Left lung (tissue), 10 donors: ENCODE results near the gene GSTM3. TPM values are rescaled to one million over a fixed set of nuclear protein-coding genes. Genes with fewer than 3 reads are reported as not detected.

Experiments used
- ATAC-seq: fragments of 200-7000 bp; cut with Tn5 transposase; one replicate; pipeline ENCODE4 v1.9.1; 2020; ENCODE audit warnings: moderate library complexity
- DNase-seq, 4 donors: peaks; one replicate each; pipeline ENCODE4 v3.0.0-alpha.2; 2013 to 2020
- H3K27ac ChIP-seq, 2 donors: fragments of 200-600 bp; sonication (generic) in 1 of 2; one replicate each; pipeline versions ENCODE4 v1.5.0 to v1.8.0; 2020 to 2021
- H3K27me3 ChIP-seq, 2 donors: fragments of 200-600 bp; sonication (generic) in 1 of 2; one replicate each; pipeline versions ENCODE4 v1.5.0 to v1.8.0; 2020 to 2021
- H3K36me3 ChIP-seq, 2 donors: fragments of 200-600 bp; sonication (generic) in 1 of 2; one replicate each; pipeline versions ENCODE4 v1.5.0 to v1.8.0; 2020 to 2021
- H3K4me1 ChIP-seq, 2 donors: fragments of 200-600 bp; one replicate each; pipeline ENCODE4 v1.8.0; 2021
- H3K4me3 ChIP-seq, 2 donors: fragments of 200-600 bp; sonication (generic) in 1 of 2; one replicate each; pipeline versions ENCODE4 v1.5.0 to v1.8.0; 2020 to 2021; ENCODE audit warnings: mild to moderate bottlenecking in 1 of 2
- H3K9me3 ChIP-seq, 2 donors: fragments of 200-600 bp; sonication (generic) in 1 of 2; one replicate each; pipeline versions ENCODE4 v1.5.0 to v1.8.0; 2020 to 2021
- CTCF ChIP-seq, 2 donors: fragments of 200-600 bp; sonication (generic) in 1 of 2; IDR thresholded peaks; one replicate each; pipeline versions ENCODE4 v1.5.0 to v1.8.0; 2021; ENCODE audit warnings: antibody characterized with exemption in 2 of 2
- intact Hi-C, 2 donors: fragments of 100-400 bp; cut with DNase I; formaldehyde crosslinking; loops; one replicate each; pipeline versions ENCODE4 v1.11.2 to v1.14.2; 2022
- polyA plus RNA-seq, 6 donors: library from polyadenylated mRNA; unstranded; fragments of 120-200 nt; gene quantifications; one replicate each; pipeline ENCODE4 v1.2.1, GENCODE V29; 2013; ENCODE audit not compliant: insufficient read length in 6 of 6
- total RNA-seq, 2 donors: library from RNA; stranded (reverse); fragmentation: NEBNext Ultra II Directional; extraction: Animal tissue kit (Norgen Biotek cat#: 25700); gene quantifications; one replicate each; pipeline ENCODE4 v1.2.1, GENCODE V29; 2021
- donor health status: DM: no; HTN: yes; CAD: no.
- donor health status: DM: no; HTN: no; CAD: no.

The GSTM3 gene
- total and polyA plus RNA-seq, 8 donors = 13.8 to 142 (median 104) TPM

GRCh38 chr1:109739738-109740614, 862 bp downstream of the GSTM3 start:
- Histone ChIP-seq H3K9me3 (no peaks in the 10 kb centered on the region), H3K36me3 (no peaks in the 10 kb centered on the region), H3K27me3 (peaks cover 7 to 22% of the 10 kb centered on the region in 2 donors), H3K27ac (peak overlapping the region in 1 of 2 donors; percentile 72), H3K4me1 (peaks cover 5 to 18% of the 10 kb centered on the region in 2 donors), H3K4me3 (peak overlapping the region; percentile 53 to 69)
- no peak for TF ChIP-seq CTCF (IDR thresholded peaks at IDR 0.05)
- ATAC-seq (peak; percentile 99), DNase-seq (peak; percentile 69 to 96 (median 86))
- intact Hi-C loops = no loop called here

- no peaks in the 10 kb centered on the region for H3K27me3 ChIP-seq
- no peaks in the 10 kb centered on the region for H3K36me3 ChIP-seq
- H3K27ac ChIP-seq = no peak overlapping the region
- DNase-seq (no peak), ATAC-seq (no peak)
- intact Hi-C loops = no loop called here
- no peak for TF ChIP-seq CTCF (IDR thresholded peaks at IDR 0.05)
- no peak overlapping the region for H3K4me3 ChIP-seq
- H3K4me1 ChIP-seq = no peaks in the 10 kb centered on the region
- H3K9me3 ChIP-seq = peaks cover 0 to 3% of the 10 kb centered on the region in 2 donors
Measured at GRCh38 chr1:109733236-109733870, 7.5 kb downstream of the GSTM3 start.

GRCh38 chr1:109732390-109732881, 8.4 kb downstream of the GSTM3 start:
- TF ChIP-seq CTCF (IDR thresholded peaks at IDR 0.05) = no peak
- H3K27ac ChIP-seq = no peak overlapping the region
- H3K4me3 ChIP-seq = no peak overlapping the region

GRCh38 chr1:109730666-109731065, 10.2 kb downstream of the GSTM3 start:
- Histone ChIP-seq H3K36me3 (no peaks in the 10 kb centered on the region), H3K4me3 (no peak overlapping the region), H3K27me3 (no peaks in the 10 kb centered on the region), H3K9me3 (peaks cover 0 to 3% of the 10 kb centered on the region in 2 donors), H3K27ac (no peak overlapping the region), H3K4me1 (no peaks in the 10 kb centered on the region)
- intact Hi-C loops = no loop called here
- ATAC-seq (no peak), DNase-seq (no peak)
- no peak for TF ChIP-seq CTCF (IDR thresholded peaks at IDR 0.05)

More at GRCh38 chr1:109732390-109732881, 8.4 kb downstream of the GSTM3 start:
- DNase-seq = no peak
- intact Hi-C loops = no loop called here
- H3K27me3 ChIP-seq = no peaks in the 10 kb centered on the region
- ATAC-seq = no peak
- no peaks in the 10 kb centered on the region for H3K4me1 ChIP-seq
- H3K9me3 ChIP-seq = peaks cover 0 to 3% of the 10 kb centered on the region in 2 donors
- H3K36me3 ChIP-seq = no peaks in the 10 kb centered on the region

GRCh38 chr1:109728870-109729269, 12.0 kb downstream of the GSTM3 start:
- Histone ChIP-seq H3K4me3 (no peak overlapping the region), H3K4me1 (no peaks in the 10 kb centered on the region), H3K36me3 (no peaks in the 10 kb centered on the region), H3K27me3 (no peaks in the 10 kb centered on the region), H3K27ac (no peak overlapping the region), H3K9me3 (no peaks in the 10 kb centered on the region)
- no peak for TF ChIP-seq CTCF (IDR thresholded peaks at IDR 0.05)
- intact Hi-C loops = no loop called here
- no peak for ATAC-seq
- DNase-seq = peak in 1 of 4 donors; percentile 41
